Activated CD8-positive, alpha-beta T cell treated with anti-CD3 and anti-CD28 coated beads for 36 hours (primary cell): ENCODE measurements around the gene BTBD19. TPM values are rescaled to one million over a fixed set of nuclear protein-coding genes. Genes with fewer than 3 reads are reported as not detected.

Experiments used
- ATAC-seq: fragments of 200-7000 bp; cut with Tn5 transposase; one replicate; pipeline ENCODE4 v1.10.0; 2021; ENCODE audit warnings: mild to moderate bottlenecking, moderate library complexity
- CTCF ChIA-PET: fragments of 350-600 bp; sonication (Branson Sonifier 250); formaldehyde crosslinking; loops from one replicate; lab custom pipeline; 2021; ENCODE audit warnings: antibody characterized with exemption; lab: Charles Lee
- POLR2A ChIA-PET: fragments of 350-600 bp; sonication (Branson Sonifier 250); formaldehyde crosslinking; loops from one replicate; lab custom pipeline; 2021; ENCODE audit warnings: antibody characterized with exemption; lab: Charles Lee
- DNase-seq: peaks from one replicate; pipeline ENCODE4 v3.0.0-alpha.2; 2020
- H3K27ac Mint-ChIP-seq: one replicate; pipeline ENCODE4 v1.8.0; 2021; ENCODE audit warnings: mild to moderate bottlenecking, mixed read lengths
- H3K27me3 Mint-ChIP-seq: one replicate; pipeline ENCODE4 v1.8.0; 2021; ENCODE audit warnings: mixed read lengths
- H3K36me3 Mint-ChIP-seq: one replicate; pipeline ENCODE4 v1.8.0; 2021; ENCODE audit warnings: low read depth, mixed read lengths
- H3K4me1 Mint-ChIP-seq: one replicate; pipeline ENCODE4 v1.8.0; 2021; ENCODE audit warnings: low read depth, mixed read lengths
- H3K4me3 Mint-ChIP-seq: one replicate; pipeline ENCODE4 v1.8.0; 2021; ENCODE audit warnings: mild to moderate bottlenecking, moderate library complexity, mixed read lengths
- H3K9me3 Mint-ChIP-seq: one replicate; pipeline ENCODE4 v1.8.0; 2021; ENCODE audit warnings: mixed read lengths
- CTCF ChIP-seq: fragments of 200-600 bp; IDR thresholded peaks from one replicate; pipeline ENCODE4 v1.8.0; 2022; ENCODE audit warnings: antibody characterized with exemption, mild to moderate bottlenecking
- intact Hi-C: fragments of 100-400 bp; cut with micrococcal nuclease; formaldehyde crosslinking; loops from one replicate; pipeline ENCODE4 v1.10.0; 2022
- total RNA-seq, 2 experiments: library from RNA; stranded (reverse); gene quantifications; one replicate each; pipeline ENCODE4 v1.2.3, GENCODE V29; 2021

BTBD19 gene
- total RNA-seq, 2 experiments from 2014 or later, result 4.8 to 5.6 TPM

DNA sequence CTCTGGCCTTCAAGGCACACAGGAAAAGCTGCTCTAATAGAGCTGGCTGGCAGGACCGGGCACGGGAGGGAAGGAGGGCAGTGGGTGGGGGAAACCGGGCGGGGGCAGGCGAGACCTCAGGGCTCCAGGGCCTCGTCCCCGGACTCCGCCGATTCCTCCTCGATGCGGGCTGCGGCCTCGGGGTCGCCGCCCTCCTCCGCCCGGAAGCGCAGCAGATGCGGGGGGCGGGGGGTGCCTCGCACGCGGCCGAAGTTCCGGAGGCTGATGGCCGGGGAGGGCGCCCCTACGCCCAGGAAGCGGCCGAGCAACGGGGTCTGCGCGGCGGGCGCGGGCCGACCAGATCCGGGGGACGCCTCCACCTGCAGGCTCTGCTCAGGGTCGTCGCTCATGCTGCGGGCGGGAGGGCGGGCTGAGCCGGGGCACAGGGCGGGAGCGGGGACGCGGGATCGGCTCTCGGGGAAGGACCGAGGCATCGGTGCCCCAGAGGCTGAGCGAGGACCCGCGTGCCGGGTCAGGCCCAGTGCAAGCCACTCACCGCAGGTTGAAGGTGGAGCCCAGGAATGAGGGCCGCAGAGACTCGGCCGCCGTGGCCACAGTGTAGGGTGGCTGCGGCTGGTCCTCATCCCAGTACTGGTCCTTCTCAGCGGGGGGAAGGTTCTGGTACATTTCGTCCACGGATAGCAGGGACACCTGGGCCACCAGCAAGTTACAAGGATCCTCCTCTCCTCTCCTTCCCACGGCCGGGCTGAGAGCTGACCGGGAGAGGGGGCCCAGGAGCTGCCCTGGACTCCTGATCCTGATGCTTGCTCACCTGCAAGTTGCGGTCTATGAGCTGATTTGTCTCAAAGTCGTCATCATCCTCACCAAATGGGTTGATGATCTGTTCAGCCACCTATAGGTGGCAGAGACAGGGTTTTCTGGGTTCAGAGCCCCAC is 24.0 kb upstream of the BTBD19 start:
- intact Hi-C loops, result loop anchor here (5.0 kb wide), 1 partner anchor 33 kb away; no protein-coding TSS in a partner anchor
- ChIA-PET CTCF (interaction anchor here (0.7 to 4.0 kb wide), 16 partner anchors 9 to 234 kb away, joined by 3 to 29 read pairs (median 4); partner anchors contain the start of genes BTBD19, PLK3, RPS8 and UROD), POLR2A (interaction anchor here (0.6 to 11.9 kb wide), 13 partner anchors 6 to 201 kb away, joined by 3 to 181 read pairs (median 9); partner anchors contain the start of genes BTBD19, DYNLT4, PLK3 and RNU5D-1)
- no peaks in the 10 kb centered on the region for H3K27me3 Mint-ChIP-seq
- H3K4me1 Mint-ChIP-seq, result peaks cover 44% of the 10 kb centered on the region
- peak; percentile 28 for ATAC-seq
- H3K4me3 Mint-ChIP-seq, result peak overlapping the region; percentile 70
- H3K9me3 Mint-ChIP-seq, result no peaks in the 10 kb centered on the region
- peaks cover 30% of the 10 kb centered on the region for H3K36me3 Mint-ChIP-seq
- peak overlapping the region; percentile 82 for H3K27ac Mint-ChIP-seq
- no peak for TF ChIP-seq CTCF
- peak; percentile 49 for DNase-seq

DNA sequence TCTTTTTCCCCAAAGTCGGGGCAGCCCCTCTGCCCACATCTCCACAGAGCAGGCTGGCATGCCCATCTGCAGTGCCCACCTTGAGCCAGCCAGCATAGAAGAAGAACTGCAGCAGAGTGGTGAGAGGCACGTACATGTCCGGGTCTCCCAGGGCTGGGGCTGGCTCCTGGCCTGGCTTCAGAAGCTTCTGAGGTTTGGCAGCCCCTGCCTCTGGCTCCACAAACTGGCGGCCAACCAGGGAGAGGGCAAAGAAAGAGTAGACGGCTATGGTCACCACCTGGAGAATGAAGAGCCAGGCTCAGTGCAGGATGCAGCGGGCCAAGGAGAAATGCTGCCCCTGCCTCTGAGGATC is 23.3 kb upstream of the BTBD19 start:
- ChIA-PET POLR2A (interaction anchor here (0.8 to 11.9 kb wide), 10 partner anchors 6 to 201 kb away, joined by 3 to 181 read pairs (median 23); partner anchors contain the start of genes BTBD19, DYNLT4, PLK3 and RNU5D-1), CTCF (interaction anchor here (0.7 to 4.0 kb wide), 15 partner anchors 8 to 233 kb away, joined by 3 to 29 read pairs (median 3); partner anchors contain the start of genes BTBD19, PLK3, RPS8 and UROD)
- Mint-ChIP-seq H3K4me1 (peaks cover 40% of the 10 kb centered on the region), H3K4me3 (peak overlapping the region; percentile 65), H3K36me3 (peaks cover 25% of the 10 kb centered on the region), H3K27me3 (no peaks in the 10 kb centered on the region), H3K9me3 (no peaks in the 10 kb centered on the region), H3K27ac (peak overlapping the region; percentile 82)
- no peak for DNase-seq
- no peak for ATAC-seq
- TF ChIP-seq CTCF, result peak; percentile 43
- intact Hi-C loops, result no loop called here

DNA sequence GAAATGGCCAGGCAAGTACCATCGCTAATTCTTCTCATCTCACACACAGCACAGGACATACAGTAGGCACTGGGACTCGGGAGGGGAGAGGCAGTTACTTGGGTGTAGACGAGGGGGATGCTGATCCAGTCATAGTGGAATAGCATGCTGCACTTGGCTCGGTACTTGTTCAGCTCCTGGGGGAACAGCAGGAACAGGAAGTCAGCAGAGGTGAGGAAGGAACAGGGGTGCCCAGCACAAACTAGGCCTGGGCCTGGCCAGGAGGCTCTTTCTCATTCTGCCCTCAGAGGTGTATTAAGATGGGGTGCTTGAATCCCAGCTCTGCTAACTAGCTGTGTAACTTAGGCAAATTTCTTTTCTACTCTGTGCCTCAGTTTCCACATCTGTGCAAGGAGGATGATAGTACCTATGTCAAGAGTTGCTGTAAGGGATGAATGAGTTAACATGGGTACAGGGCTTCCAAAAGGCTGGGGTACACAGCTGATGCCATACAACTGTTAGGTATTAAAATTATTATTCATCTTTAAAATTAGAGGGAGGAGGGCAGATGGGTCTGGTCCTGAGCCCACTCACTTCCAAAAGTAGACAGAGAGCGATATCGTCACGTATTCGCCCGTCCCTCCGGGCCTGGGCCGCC is 22.7 kb upstream of the BTBD19 start:
- Mint-ChIP-seq H3K36me3 (peaks cover 19% of the 10 kb centered on the region), H3K27ac (peak overlapping the region; percentile 82), H3K27me3 (no peaks in the 10 kb centered on the region), H3K4me1 (peaks cover 35% of the 10 kb centered on the region), H3K4me3 (peak overlapping the region; percentile 65), H3K9me3 (no peaks in the 10 kb centered on the region)
- ATAC-seq, result no peak
- TF ChIP-seq CTCF, result no peak
- ChIA-PET POLR2A (interaction anchor here (0.8 to 11.9 kb wide), 12 partner anchors 7 to 200 kb away, joined by 3 to 181 read pairs (median 8); partner anchors contain the start of genes BTBD19, DYNLT4, PLK3 and RNU5D-1), CTCF (interaction anchor here (0.7 to 4.0 kb wide), 13 partner anchors 10 to 233 kb away, joined by 3 to 29 read pairs (median 4); partner anchors contain the start of genes BTBD19, PLK3 and RPS8)
- intact Hi-C loops, result no loop called here
- no peak for DNase-seq

GRCh38 chr1:44786138-44786840 is 22.0 kb upstream of the BTBD19 start:
- DNase-seq (peak; percentile 78), ATAC-seq (peak; percentile 69)
- peak; percentile 100 for TF ChIP-seq CTCF
- Mint-ChIP-seq H3K4me1 (peaks cover 33% of the 10 kb centered on the region), H3K9me3 (no peaks in the 10 kb centered on the region), H3K36me3 (peaks cover 12% of the 10 kb centered on the region), H3K27me3 (no peaks in the 10 kb centered on the region), H3K27ac (peak overlapping the region; percentile 82), H3K4me3 (peak overlapping the region; percentile 65)
- ChIA-PET CTCF (interaction anchor here (0.7 to 4.0 kb wide), 14 partner anchors 11 to 225 kb away, joined by 3 to 29 read pairs (median 4); partner anchors contain the start of genes BTBD19, HECTD3, PLK3 and RNU5D-1), POLR2A (interaction anchor here (0.7 to 11.9 kb wide), 16 partner anchors 8 to 553 kb away, joined by 3 to 181 read pairs (median 6); partner anchors contain the start of genes BTBD19, DYNLT4, HECTD3 and PLK3)
- intact Hi-C loops, result no loop called here
